GM12874 (cell line): Measurements from ENCODE around the gene DENND4A.

Experiments used
- CTCF ChIP-seq: IDR thresholded peaks from 2 replicates; pipeline ENCODE4 v1.5.1; 2011; ENCODE audit warnings: low read depth, mild to moderate bottlenecking, control low read depth, low read length, moderate library complexity; ENCODE audit not compliant: insufficient read depth

The DENND4A gene

DNA sequence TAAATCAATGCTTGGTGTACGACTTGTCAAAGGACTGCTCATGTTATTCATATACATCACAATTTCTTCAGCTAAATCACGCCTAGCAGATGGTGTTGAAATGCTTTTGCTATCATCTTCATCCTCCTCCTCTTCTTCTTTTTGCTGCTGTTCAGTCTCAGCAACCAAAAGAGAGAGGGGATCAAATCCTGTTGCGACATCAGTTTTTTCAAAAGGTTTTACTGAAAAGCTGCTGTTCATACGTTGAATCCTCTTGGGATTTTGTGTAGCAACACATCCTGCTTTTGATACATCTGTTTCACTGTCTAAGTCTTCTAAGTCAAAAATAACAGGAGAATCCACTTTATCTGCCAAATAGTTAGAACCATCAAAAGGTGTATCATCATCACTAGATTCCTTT, 101.3 kb downstream of the DENND4A start:
- TF ChIP-seq CTCF: no peak

DNA sequence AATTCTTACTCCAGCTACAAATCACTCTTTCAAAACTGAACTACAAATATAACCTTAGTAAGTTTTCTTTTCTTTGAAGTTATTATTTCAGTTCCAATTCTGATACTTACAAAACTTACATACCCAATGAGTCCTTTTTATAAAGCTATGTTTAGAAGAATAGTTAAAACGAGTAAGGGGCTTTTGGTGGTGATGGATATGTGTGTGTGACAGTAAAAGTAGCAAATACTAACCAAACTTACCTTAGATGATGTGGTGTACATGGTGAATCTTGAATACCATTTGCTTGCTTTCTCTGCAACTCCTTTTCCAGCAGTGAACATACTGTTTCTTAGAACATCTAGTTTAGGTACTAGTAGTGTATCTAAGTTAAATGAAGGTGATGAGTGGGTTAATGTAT, 101.9 kb downstream of the DENND4A start:
- no peak for TF ChIP-seq CTCF

DNA sequence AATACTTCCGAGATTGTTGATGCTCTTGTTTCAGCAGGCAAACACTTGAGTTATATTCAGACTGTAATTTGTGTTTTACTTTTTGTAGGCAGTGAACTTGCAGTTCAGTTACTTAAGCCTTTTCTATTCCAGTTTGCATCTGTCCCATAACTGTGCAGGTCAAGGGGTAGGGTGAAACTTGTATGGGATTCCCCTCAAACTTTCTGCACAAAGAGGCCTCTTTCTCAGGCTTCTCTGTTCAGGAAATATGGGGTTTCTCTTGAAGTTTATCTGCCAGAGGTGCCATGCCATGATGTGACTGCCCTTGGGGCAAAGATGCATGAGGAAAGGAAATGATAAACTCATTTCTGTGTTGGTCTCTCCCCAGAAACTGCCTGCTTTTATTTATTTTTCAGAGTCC, 103.6 kb downstream of the DENND4A start:
- TF ChIP-seq CTCF: no peak

DNA sequence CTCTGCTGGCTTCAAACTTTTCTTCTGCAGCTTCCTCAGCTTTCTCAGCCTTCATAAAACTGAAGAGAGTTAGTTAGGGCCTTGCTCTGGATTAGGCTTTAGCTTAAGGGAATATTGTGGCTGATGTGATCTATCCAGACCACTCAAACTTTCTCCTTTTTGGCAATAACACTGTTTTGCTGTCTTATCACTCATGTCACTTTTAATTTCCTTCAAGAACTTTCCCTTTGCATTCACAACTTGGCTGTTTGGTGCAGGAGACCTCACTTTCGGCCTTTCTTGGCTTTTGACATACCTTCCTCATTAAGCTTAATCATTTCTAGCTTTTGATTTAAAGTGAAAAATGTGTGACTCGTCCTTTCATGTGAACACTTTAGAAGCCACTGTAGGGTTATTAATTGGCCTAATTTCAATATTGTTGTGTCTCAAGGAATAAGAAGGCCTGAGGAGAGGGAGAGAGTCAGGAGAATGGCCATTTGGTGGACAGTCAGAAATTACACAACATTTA, 109.6 kb downstream of the DENND4A start:
- TF ChIP-seq CTCF: no peak

GRCh38 chr15:65680544-65680943, 111.5 kb downstream of the DENND4A start:
- TF ChIP-seq CTCF: no peak

GRCh38 chr15:65676123-65676522, 116.0 kb downstream of the DENND4A start:
- no peak for TF ChIP-seq CTCF

DNA sequence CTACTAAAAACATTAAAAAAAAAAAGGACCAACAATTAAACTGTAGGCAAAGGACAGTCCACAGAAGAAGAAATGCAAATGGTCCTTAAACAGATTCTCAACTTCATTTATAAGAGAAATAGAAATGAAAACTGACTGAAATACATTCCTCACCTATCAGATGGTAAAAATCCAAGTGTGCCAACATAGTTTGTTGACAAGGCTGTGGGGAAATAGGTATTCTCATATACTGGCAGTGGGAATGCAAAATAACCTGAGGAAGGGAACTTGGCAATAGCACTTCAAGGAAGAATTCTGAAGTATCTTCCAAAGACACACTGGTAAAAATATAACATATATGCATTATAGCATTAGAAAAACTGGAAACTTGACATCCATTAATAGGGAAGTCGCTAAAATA, 116.5 kb downstream of the DENND4A start:
- TF ChIP-seq CTCF: no peak

DNA sequence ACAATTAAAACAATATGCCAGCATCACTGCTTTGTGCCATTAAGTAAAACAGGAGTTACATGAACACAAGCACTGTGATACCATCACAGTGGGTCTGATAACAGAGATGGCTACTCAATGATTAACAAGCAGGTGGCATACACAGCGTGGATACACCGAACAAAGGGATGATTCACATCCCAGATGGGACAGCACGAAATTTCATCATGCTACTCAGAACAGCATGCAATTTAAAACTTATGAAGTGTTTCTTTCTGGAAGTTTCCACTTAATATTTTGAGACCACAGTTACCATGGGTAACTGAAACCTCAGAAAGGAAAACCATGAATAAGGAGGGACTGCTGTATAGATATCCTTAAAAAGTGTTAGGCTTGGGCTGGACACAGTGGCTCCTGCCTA, 125.8 kb downstream of the DENND4A start:
- TF ChIP-seq CTCF: no peak
